NCI-H146 (cell line): Measurements from ENCODE around the gene WDR43.
"Not testable (repeated sequence)": the region's sequence is repeated elsewhere in the genome, so short reads cannot be mapped to it uniquely, and the experiment has no call there.

ENCODE experiments used
- DNase-seq: peaks from one replicate; lab custom pipeline; 2025; lab: John Stamatoyannopoulos, UW

The WDR43 gene

DNA sequence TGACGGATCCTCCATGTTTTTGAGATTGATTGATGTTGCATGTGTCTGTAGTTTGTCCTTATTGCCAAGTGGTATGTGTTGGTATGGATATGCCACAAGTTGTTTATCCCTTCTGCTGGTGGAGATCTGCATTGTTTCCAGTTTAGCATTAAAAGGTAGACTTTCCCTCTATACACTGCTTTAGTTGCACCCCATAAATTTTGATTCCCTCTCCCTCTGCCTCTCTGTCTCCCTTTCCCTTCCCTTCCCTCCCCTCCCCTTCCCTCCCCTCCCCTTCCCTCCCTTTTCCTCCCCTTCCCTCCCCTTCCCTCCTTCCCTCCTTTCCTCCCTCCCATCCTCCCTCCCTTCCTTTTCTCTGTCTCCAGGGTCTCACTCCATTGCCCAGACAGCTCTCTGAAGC, 68.0 kb downstream of the WDR43 start:
- DNase-seq, result no peak

DNA sequence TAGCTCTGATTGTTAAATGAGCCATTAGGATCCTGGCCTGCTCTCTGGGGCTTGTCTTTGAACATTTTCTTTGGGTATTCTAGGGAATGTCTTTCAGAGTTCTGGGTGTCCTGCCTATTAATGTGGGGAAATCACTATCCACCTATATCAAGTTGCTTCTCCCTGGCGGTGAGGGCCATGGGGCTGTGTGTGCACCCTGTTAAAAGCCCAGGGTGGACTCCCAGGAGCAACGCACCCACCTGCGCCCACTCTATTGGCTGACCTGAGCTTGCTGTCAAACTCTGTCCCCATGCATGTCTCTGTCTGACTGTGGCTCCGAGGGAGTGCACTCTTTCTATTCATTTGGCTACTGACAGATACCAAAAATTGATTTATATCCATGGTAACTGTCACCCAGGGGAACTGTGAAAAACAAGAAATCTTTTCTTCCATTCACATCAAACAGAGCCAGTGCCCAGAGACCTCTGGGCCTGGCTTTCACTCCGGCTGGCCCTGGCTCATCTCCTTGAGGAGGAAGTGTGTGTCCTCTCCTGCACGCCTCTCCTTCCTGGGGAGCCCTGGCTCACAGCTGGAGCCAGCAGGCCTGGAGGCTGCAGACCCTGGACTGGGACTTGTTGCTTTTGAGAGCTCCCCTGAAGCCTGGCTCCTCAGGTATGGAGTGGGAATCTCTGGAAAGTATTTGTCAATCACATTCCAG, 76.1 kb downstream of the WDR43 start:
- DNase-seq, result no peak

GRCh38 chr2:28972778-28973335, 78.4 kb downstream of the WDR43 start:
- DNase-seq, result no peak

GRCh38 chr2:28974252-28974651, 79.8 kb downstream of the WDR43 start:
- DNase-seq, result no peak

- no peak for DNase-seq
Measured at GRCh38 chr2:28975671-28976070, 81.2 kb downstream of the WDR43 start.

- DNase-seq, result no peak
Measured at GRCh38 chr2:28976584-28976983, 82.1 kb downstream of the WDR43 start.

DNA sequence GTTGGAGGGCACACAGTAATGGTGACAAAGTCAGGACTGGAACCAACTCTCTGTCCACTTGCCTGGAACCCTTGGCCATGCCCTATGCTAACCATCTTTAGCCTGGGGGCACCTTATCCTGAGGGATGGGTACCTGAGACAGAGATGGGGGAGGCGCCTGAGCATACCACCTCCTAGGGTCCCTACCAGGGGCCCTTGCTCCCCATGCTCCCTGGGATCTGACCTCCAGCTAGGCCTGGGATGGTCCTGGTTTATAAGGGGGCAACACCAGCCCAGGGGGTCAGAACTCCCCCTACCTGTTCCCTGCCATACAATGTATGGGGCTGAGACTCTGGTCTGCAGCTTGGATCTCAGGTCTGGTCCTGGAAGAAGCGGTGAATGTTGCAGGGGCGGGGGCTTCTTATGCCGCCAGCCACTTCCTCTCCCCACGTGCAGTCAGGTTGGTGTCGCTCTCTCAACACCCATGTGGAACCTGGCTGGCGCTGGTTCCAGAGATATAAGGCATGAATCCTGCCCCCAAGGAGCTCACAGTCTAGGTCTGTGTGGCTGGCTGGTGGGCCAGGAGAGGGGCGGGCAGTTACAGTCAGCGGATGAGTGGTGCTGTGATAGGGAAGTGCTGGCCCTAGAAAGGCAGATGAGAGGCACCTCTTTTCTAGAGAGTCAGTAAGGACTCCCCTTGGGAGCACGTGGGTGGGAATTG, 82.9 kb downstream of the WDR43 start:
- no peak for DNase-seq

DNA sequence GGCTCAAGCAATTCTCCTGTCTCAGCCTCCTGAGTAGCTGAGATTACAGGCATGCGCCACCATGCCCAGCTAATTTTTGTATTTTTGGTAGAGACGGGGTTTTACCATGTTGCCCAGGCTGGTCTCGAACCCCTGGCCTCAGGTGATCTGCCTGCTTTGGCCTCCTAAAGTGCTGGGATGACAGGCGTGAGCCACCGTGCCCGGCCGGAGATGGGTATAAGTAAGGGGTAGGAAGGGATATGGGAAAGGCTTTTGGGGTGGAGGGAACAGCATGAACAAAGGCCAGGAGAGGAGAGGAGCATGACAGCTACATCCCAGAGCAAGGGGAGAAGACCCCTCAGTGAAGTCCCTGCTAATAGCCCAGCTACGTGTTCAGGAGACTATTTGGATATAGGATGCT, 83.5 kb downstream of the WDR43 start:
- not testable (repeated sequence) for DNase-seq

DNA sequence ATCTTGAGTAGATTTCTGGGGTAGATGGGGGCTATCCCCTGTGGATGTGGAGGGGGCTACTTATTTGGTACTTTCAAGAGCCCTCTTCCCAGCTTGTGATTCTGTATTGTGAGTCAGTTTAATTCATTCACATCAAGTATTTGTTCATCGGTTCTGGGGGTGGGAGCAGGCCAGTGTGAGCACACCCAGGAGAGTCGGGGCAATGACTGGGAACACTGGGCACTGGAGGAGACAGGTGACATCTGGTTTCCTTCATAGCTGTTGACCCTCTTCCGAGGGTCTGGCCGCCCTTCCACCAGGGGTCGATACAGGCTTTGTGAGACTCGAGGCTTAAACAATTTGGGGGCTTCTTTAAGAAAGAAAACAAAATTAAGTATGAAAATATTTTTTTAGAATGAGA, 84.1 kb downstream of the WDR43 start:
- DNase-seq, result no peak

- DNase-seq, result no peak
Measured at GRCh38 chr2:28979041-28979440, 84.6 kb downstream of the WDR43 start.

DNA sequence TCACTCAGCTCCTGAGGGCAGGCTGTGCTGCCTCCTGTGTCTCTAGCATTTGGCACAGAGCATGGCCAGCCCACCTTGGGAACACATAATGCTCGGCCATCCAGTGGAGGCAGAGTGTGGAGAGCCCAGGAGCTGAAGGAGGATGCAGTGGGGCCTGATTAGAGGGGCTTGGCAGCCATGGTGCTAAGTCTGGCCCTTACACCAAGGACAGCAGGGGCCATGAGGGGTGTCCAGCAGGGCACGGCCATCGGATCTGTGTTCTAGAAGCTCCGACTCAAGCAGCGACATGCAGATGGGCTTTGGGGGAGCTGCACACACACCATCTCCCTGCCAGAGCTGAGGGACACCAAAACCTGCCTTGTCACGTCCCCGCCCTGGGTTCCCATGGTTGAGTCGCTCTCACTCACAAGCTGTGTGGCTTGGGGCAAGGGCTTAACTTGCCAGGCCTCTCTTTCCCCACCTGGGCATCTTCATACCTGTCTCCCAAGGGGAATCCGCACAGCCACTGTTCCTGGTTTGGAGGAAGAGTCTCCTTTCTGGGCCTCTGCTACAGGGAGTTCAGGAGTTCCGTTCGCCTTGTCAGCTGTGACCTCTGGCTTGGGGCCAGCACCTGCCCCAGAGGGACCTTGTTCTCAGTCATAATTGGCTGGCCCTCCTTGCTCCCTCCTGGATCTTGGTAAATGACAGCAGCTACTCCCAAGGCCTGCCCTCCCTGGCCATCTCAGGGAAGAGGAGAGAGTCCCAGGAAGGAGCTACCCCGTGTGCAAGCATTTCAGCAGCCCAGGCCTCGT, 85.3 kb downstream of the WDR43 start:
- no peak for DNase-seq

DNA sequence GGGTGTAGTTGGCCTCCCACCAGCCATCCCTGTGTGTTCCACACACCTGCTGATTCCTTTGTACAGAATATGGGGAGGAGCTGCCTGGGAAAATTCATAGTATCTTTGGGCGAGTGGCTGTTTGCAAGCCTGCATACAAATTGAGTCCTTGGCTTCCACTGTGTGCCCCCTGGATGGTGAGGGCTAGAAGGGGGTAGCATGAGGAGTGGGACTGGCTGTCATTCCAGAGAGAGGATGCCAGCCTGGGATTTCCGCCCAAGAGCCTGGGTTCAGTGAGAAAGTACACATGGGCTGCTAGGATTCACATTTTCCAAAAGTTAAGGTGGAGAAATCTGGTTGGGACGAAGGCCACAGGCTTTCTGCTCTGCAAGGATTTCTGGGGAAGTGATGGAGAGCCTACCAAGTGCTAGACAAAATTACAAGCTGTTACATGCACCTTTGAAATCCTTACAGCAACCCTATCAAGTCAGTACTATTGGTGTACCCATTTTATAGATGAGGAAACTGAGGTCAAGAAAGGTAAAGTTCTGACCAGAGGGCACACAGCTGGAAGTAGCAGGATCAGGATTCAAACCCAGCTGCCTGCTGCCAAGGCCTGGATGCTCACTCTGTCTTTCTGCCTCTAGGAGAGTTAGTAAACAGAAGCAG, 86.0 kb downstream of the WDR43 start:
- DNase-seq, result no peak

- peak; percentile 57 for DNase-seq
Measured at GRCh38 chr2:28981016-28981441, 86.6 kb downstream of the WDR43 start, which contains the start of gene TOGARAM2. TSS of gene TOGARAM2 (plus strand) at chr2:28981298. CDS start at chr2:28994835, 13,537 bp downstream.

- no peak for DNase-seq
Measured at GRCh38 chr2:28981620-28982376, 87.3 kb downstream of the WDR43 start.

DNA sequence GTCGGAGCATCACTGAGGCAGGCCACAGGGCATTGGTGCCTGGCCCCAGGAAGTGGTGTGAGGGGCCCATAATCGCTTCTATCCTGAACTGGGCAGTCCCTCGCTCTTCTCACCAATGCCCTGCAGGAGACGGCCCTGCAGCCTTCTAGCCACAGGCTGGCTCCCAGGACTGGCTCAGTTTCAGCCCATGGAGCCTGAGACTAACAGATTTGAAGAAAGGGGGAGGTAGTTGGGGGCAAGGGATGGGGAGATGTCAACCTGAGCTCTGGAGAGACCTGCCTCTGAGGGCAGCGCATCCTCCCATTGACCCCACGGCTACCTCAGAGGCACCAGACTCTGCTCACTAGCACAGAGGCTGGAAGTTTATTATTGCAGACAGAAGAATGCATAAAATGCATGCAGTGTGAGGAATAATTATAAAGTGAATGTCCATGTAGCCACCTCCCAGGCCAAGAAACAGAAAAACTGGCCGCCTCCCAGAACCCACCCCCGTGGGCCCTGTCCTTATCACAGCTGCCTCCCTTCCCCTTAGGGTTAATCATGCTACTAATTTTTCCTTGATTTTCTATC, 88.0 kb downstream of the WDR43 start:
- DNase-seq, result no peak

- DNase-seq, result no peak
Measured at GRCh38 chr2:28986429-28986828, 92.0 kb downstream of the WDR43 start.

DNA sequence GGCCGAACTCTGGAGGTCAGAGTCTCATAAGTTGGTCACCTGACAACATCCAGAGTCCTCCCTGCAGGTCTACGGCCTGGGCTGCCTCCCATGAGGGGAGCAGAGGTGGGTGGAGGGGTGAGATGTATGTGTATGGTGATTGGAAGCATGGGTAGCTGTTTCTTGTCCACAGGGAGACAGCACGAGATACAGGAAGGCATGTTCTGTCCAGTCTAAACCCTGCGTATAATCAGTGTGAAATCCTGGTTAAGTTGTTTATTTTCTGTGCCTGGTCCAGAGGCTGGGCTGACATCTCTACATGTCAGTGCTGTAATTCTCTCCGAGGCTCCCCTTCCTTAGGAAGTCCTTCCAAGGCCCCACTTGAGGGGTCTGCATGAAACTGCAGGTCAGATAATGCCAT, 95.5 kb downstream of the WDR43 start:
- no peak for DNase-seq

GRCh38 chr2:28990445-28990844, 96.0 kb downstream of the WDR43 start:
- DNase-seq, result no peak

DNA sequence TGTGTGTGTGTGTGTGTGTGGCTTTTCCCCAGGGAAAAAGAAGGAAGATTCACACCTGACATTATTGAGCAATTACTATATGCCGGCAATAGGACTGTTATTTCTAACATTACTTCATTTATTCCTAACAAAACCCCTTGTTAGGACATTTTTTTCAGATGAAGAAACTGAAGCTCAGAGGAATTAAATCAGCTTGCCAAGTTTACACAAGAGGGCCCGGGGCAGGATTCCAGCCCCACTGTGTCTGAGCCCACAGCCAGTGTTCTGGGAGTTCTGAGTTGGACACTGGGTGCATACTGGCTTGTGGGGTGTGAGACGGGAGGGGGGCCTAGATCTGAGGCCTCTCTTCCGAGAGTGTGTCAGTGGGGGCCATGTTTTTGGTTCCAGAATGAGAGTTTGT, 96.6 kb downstream of the WDR43 start:
- no peak for DNase-seq

GRCh38 chr2:28991460-28991859, 97.0 kb downstream of the WDR43 start:
- no peak for DNase-seq
